MM.1S (cell line): ENCODE results near the gene CREB5.

Experiments used
- DNase-seq: peaks from one replicate; pipeline ENCODE4 v3.0.0-alpha.2; 2015
- H2AFZ ChIP-seq: fragments of 300-600 bp; sonication (generic); 2 replicates; pipeline ENCODE4 v1.6.0; 2016; ENCODE audit warnings: antibody characterized with exemption, low read length
- H3F3A ChIP-seq: fragments of 300-600 bp; sonication (generic); 2 replicates; pipeline ENCODE4 v1.6.1; 2016; ENCODE audit warnings: mild to moderate bottlenecking, antibody characterized with exemption, low read length, moderate library complexity, mixed read lengths; ENCODE audit not compliant: insufficient read depth
- H3K27ac ChIP-seq: fragments of 300-600 bp; sonication (generic); 2 replicates; pipeline ENCODE4 v1.5.1; 2016; ENCODE audit warnings: mild to moderate bottlenecking, low read length
- H3K27me3 ChIP-seq: fragments of 300-600 bp; sonication (generic); replicated peaks from 2 replicates; pipeline ENCODE4 v1.6.0; 2016; ENCODE audit warnings: low read length; ENCODE audit not compliant: insufficient read depth
- H3K36me3 ChIP-seq: fragments of 300-600 bp; sonication (generic); replicated peaks from 2 replicates; pipeline ENCODE4 v1.6.1; 2016; ENCODE audit warnings: mild to moderate bottlenecking, low read length, mixed read lengths; ENCODE audit not compliant: insufficient read depth
- H3K4me1 ChIP-seq: fragments of 300-600 bp; sonication (generic); 2 replicates; pipeline ENCODE4 v1.6.1; 2016; ENCODE audit warnings: low read length, mixed read lengths
- H3K4me2 ChIP-seq: fragments of 300-600 bp; sonication (generic); 2 replicates; pipeline ENCODE4 v1.6.0; 2016; ENCODE audit warnings: low read depth, low read length
- H3K4me3 ChIP-seq: fragments of 300-600 bp; sonication (generic); 2 replicates; pipeline ENCODE4 v1.5.1; 2016; ENCODE audit warnings: low read length, mixed read lengths
- H3K79me2 ChIP-seq: fragments of 300-600 bp; sonication (generic); 2 replicates; pipeline ENCODE4 v1.6.1; 2016; ENCODE audit warnings: mixed run types, low read length, mixed read lengths
- H3K9ac ChIP-seq: fragments of 300-600 bp; sonication (generic); 2 replicates; pipeline ENCODE4 v1.6.1; 2016; ENCODE audit warnings: low read length, mixed read lengths
- H3K9me2 ChIP-seq: fragments of 300-600 bp; sonication (generic); replicated peaks from 2 replicates; pipeline ENCODE4 v1.6.1; 2016; ENCODE audit warnings: mild to moderate bottlenecking, low read length, mixed read lengths; ENCODE audit not compliant: insufficient read depth
- H3K9me3 ChIP-seq: fragments of 300-600 bp; sonication (generic); replicated peaks from 2 replicates; pipeline ENCODE4 v1.6.1; 2016; ENCODE audit warnings: mild to moderate bottlenecking, low read length, mixed read lengths; ENCODE audit not compliant: insufficient read depth
- H4K20me1 ChIP-seq: fragments of 300-600 bp; sonication (generic); 2 replicates; pipeline ENCODE4 v1.6.1; 2016; ENCODE audit warnings: mild to moderate bottlenecking, low read length, moderate library complexity, mixed read lengths; ENCODE audit not compliant: insufficient read depth
- CTCF ChIP-seq: fragments of 300-600 bp; sonication (generic); IDR thresholded peaks from 2 replicates; pipeline ENCODE4 v1.5.1; 2016; ENCODE audit warnings: antibody characterized with exemption, low read length, mixed read lengths
- EZH2 ChIP-seq: fragments of 300-600 bp; sonication (generic); optimal IDR thresholded peaks from 2 replicates; pipeline ENCODE3; 2017; ENCODE audit warnings: low read depth, mild to moderate bottlenecking, antibody characterized with exemption, low read length, mixed read lengths
- EZH2phosphoT487 ChIP-seq: fragments of 300-600 bp; sonication (generic); IDR thresholded peaks from 2 replicates; pipeline ENCODE4 v1.6.1; 2018; ENCODE audit warnings: antibody characterized with exemption, low read length

CREB5 gene

GRCh38 chr7:28556025-28556424 is 143.7 kb downstream of the CREB5 start:
- no peaks in the 10 kb centered on the region for H3K9me3 ChIP-seq
- no peaks in the 10 kb centered on the region for H3K27me3 ChIP-seq
- no peaks in the 10 kb centered on the region for H4K20me1 ChIP-seq
- no peak overlapping the region for H3K27ac ChIP-seq
- no peaks in the 10 kb centered on the region for H3K36me3 ChIP-seq
- no peaks in the 10 kb centered on the region for H3K4me1 ChIP-seq
- no peak overlapping the region for H2AFZ ChIP-seq
- DNase-seq, result no peak
- no peaks in the 10 kb centered on the region for H3K9me2 ChIP-seq
- no peaks in the 10 kb centered on the region for H3K79me2 ChIP-seq
- no peaks in the 10 kb centered on the region for H3F3A ChIP-seq
- no peak for TF ChIP-seq EZH2phosphoT487
- no peak for TF ChIP-seq EZH2
- no peak for TF ChIP-seq CTCF
- H3K4me2 ChIP-seq, result no peak overlapping the region
- no peak overlapping the region for H3K9ac ChIP-seq
- H3K4me3 ChIP-seq, result no peak overlapping the region

- Histone ChIP-seq H2AFZ (no peak overlapping the region), H3K9me3 (no peaks in the 10 kb centered on the region), H3K4me1 (no peaks in the 10 kb centered on the region), H3K4me2 (no peak overlapping the region), H3K79me2 (no peaks in the 10 kb centered on the region), H3K4me3 (no peak overlapping the region), H3K9me2 (no peaks in the 10 kb centered on the region), H3K36me3 (no peaks in the 10 kb centered on the region), H3K27me3 (no peaks in the 10 kb centered on the region), H3K9ac (no peak overlapping the region), H3F3A (no peaks in the 10 kb centered on the region), H3K27ac (no peak overlapping the region), H4K20me1 (no peaks in the 10 kb centered on the region)
- TF ChIP-seq CTCF, result no peak
- no peak for TF ChIP-seq EZH2phosphoT487
- no peak for TF ChIP-seq EZH2
- no peak for DNase-seq
Measured at GRCh38 chr7:28556671-28557070, 144.4 kb downstream of the CREB5 start.

- Histone ChIP-seq H3K4me2 (no peak overlapping the region), H3K27me3 (no peaks in the 10 kb centered on the region), H3K79me2 (no peaks in the 10 kb centered on the region), H2AFZ (no peak overlapping the region), H3F3A (no peaks in the 10 kb centered on the region), H3K4me1 (no peaks in the 10 kb centered on the region), H3K9ac (no peak overlapping the region), H3K9me3 (no peaks in the 10 kb centered on the region), H3K4me3 (no peak overlapping the region), H4K20me1 (no peaks in the 10 kb centered on the region), H3K9me2 (no peaks in the 10 kb centered on the region), H3K36me3 (no peaks in the 10 kb centered on the region), H3K27ac (no peak overlapping the region)
- no peak for DNase-seq
- TF ChIP-seq EZH2 (no peak), EZH2phosphoT487 (no peak), CTCF (no peak)
Measured at GRCh38 chr7:28558236-28558635, 145.9 kb downstream of the CREB5 start.
